IPS-NIHi7 (cell line): ENCODE data around the gene OR4C6.
A peak's percentile ranks its signal among the peaks of the same experiment; 100 is the strongest.

ENCODE experiments used
- DNase-seq: peaks from one replicate; pipeline ENCODE4 v3.0.0; 2012; ENCODE audit warnings: mixed read lengths; ENCODE audit errors: extremely low spot score

OR4C6 gene

DNA sequence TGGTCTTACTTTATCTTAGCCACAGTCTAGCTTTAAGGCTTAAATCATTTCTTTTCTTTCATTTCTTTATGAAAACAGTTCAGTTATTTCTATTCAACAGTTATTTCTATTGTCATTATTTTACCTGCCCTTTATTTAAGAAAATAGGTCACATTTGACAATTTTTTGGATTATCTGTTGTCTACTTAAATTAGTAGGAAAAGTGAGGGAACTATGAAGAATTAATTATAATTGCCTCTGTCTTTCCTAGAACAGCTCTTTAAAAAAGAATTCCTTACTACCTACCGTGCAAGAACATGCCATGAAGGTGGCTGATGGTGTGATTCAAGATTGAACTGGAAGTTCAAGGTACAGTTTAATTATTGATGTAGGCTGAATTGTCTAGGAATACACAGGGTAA, at the start of gene OR4C6:
Gene OR4C6, plus strand, starts transcription at position 301 of the 400 bp plus-strand sequence. CDS start 2,966 bp downstream, outside the sequence.
- DNase-seq = no peak

DNA sequence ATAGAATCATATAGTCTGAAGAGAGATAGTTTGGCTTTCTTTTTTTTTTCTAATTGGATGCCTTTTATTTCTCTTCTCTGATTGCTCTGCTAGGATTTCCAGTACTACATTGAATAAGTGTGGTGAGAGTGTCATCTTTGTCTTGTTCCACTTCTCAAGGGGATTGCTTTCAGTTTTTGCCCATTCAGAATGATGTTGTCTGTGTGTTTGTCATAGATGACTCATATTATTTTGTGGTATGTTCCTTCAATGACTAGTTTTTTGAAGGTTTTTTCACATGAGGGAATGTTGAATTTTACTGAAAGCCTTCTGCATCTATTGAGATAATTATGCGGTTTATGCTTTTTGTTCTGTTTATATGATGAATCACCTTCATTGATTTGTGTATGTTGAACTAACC, 37.5 kb upstream of the OR4C6 start:
- no peak for DNase-seq

DNA sequence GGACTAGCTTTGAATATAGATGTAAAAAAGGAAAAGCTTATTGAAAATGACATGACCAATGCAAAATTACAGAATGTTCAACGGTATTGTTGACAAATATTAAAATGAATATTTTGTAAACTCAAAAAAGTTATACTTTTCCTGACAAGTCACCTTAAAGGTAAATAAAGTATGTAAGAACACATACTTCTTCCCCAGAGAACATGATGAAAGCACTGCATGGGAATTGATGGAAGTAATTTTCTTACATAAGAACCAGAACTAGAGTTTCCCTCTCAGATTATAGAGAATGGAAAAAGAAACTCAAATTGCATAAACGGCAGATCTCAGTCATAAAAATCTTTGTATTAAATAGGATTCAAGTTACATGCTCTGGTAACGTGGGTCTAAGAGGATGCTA, 27.2 kb upstream of the OR4C6 start, which contains the start of gene OR4P4:
Gene OR4P4, plus strand, starts transcription at position 301 of the 400 bp plus-strand sequence.
- DNase-seq = no peak

DNA sequence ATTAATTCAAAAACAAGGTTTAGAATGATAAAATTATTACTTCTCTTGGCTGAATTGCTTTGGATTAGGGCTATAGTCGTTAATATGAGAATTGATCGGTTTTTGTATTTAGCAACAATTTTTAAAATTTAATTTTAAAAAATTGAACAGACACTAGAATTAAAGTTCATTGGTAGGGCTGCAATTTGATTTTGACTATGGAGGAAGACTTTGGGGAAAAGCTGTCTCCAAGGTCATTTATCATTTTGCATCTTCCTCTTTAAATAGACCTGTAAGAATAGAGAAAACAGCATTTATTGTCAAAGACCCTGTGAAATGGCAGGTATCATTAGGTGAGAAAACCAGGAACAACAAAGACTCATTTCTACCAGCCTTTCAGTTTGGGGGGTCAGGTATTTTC, 14.0 kb upstream of the OR4C6 start, which contains the start of gene OR4S2:
Gene OR4S2, plus strand, starts transcription at position 301 of the 400 bp plus-strand sequence. CDS start 2,577 bp downstream, outside the sequence.
- no peak for DNase-seq

DNA sequence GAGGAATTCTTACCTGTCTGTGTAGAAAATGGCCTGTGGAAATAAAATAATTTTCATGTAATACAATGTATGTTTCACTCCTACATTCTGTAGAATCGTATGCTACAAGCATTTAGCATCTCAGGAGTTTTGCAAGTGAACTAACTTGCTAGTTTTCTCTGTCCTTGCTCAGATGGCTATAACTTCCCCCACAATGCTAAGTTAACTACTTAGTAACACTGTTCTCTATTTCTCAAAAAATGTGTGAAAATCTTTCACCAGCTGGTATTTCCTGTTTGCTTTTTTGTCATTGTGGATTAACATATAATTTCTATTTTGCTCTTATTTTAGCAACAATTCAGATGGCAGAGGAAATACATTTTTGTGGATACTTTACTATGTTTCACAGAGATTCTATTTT, 9.4 kb upstream of the OR4C6 start:
- no peak for DNase-seq

DNA sequence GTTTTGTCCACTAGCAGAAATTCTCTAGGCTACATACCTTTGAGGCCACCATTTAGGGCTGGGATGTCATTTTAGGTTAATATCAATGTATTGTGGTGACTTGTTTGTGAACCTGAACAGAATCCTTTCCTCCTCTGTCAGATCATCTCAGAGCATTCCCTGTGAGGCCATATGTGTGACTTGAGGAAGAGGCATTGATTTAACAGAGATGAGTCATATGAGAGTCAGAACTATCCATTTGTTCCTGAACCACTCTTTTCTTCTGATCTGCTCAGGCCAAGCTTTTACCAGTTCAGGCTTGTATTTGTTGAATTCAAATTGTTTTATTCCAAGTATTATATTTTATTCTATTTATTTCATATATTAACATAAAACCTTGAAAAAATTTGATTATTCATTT, 6.9 kb upstream of the OR4C6 start:
- DNase-seq = no peak

DNA sequence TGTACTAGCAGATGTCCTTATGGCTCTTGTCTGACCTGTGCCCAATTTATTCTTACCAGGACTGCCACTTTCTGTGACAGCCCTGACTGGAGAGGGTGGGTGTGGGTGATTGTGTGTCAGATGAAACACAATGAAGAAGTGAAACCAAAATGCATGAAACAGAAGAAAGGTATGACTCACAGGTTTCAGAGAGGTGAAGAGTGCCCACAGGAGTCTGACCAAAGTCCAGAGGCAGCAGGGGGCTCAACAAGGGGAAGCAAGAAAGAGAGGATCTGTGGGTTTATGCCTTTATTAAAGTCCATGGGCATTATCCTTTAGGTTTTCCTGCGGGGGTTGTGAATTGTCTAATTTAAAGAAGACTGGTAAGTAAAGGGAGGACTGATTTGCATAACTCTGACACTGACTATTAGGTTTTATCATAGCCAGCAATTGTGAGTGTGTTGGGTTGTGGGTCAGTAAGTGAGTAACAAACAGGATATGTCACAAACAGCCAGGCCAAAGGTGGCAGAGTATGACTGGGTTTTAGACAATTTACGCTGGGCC, 3.9 kb upstream of the OR4C6 start:
- DNase-seq = no peak

DNA sequence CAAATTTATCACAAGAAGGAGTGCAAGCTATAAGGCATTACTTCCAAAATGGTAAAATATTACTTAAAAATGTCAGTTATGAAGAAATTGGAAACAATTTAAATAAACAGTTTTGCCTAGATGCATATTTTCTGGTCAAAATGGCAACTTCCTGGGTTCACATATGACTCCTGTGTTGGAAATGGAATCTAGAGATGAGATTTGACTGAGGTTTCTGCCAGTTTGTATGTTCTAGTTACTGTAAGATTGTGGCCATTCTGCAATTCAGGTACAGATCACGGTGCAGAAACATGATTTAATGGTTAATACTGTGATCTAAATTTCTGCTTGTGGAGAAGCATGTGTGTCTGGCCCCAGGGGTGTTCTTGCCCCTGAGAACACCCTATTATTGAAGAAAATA, 3.4 kb upstream of the OR4C6 start:
- no peak for DNase-seq

DNA sequence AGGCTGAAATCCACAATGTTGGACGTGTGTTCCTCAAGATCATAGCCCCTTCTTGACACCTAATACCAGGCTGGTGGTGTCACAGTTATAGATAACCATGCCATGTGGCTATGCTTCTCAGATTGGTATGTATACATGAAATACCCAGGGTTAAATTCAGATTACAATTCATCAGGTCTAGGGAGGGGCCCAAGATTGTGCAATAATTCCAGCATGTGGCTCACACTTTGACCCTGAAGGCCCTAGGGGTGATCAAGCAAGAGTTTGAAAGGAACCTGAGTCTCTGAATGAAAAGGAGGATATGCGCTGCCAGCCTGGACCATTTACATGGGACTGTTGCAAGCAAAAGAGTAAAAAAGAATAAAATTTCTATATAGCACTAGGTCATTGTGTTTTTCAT, 7.4 kb downstream of the OR4C6 start:
- no peak for DNase-seq

DNA sequence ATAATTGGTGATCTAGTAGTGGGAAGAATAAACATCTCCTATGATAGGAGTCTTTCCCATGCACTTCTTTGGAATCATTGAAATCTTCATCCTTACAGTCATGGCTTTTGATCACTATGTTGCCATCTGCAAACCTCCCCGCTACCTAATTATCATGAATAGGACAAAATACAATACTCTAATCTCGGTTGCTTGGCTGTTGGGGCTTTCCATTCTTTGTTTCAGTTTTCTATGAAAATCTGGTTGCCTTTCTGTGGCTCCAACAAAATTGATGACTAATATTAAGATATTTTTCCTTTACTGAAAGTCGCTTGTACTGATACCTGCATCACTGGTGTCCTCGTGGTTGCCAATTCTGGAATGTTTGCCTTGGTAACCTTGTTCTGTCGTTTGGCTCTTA, 11.9 kb downstream of the OR4C6 start:
- no peak for DNase-seq

DNA sequence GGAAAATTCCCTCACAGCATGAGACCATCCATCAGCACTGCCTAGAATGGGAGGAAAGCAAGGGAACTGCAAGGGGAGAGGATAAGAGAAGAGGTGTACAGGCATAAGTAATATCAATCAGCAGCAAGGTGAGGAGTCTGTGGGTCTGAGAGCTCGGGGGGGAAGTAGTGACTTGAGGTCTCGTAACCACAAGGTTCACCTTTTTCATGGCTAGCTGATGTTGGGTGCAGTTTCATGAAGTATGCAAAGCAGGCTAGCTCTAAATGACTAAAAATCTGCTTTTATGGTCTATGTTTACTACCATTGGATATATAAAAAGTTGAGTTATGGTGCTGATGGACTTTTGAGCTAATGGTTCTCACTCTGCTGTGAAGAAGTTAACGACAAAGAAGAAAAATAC, 35.8 kb downstream of the OR4C6 start:
- DNase-seq = no peak

DNA sequence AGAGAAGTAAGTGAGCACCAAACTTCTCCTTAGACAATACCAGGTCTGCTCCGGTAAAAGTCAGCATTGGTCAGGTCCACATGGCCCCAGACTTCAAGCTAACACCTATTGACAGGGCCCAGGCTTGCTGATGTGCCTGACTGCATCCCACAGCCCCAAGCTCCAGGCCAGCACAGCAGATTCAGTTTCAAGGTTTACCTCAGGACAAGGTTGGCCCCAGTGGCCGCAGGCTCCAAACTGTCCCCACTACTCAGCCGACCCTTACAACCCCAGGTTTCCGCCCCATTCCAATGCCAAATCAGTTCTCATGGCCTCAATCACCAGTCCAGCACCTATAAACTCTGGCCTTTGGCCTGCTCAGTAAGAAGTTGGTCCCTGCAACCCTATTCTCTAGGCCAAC, 39.4 kb downstream of the OR4C6 start:
- DNase-seq = no peak

DNA sequence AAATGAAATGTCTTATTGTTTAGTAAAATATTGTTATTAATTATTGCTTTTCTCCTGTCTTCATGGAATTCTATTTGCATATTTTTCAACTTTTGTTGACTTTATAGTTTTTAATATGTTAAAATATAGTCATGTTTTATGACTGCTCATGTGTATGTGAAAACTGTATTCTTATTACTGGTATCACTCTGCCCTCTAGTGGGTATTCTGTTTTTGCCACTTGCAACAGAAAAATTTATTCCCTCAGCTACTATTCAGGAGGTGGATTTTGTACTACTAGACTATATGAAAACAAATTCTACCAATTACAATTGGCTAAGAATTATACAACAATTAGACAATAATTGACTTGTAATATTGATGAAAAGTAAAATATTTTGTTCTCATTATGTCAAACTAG, 45.0 kb downstream of the OR4C6 start:
- DNase-seq = peak; percentile 5

DNA sequence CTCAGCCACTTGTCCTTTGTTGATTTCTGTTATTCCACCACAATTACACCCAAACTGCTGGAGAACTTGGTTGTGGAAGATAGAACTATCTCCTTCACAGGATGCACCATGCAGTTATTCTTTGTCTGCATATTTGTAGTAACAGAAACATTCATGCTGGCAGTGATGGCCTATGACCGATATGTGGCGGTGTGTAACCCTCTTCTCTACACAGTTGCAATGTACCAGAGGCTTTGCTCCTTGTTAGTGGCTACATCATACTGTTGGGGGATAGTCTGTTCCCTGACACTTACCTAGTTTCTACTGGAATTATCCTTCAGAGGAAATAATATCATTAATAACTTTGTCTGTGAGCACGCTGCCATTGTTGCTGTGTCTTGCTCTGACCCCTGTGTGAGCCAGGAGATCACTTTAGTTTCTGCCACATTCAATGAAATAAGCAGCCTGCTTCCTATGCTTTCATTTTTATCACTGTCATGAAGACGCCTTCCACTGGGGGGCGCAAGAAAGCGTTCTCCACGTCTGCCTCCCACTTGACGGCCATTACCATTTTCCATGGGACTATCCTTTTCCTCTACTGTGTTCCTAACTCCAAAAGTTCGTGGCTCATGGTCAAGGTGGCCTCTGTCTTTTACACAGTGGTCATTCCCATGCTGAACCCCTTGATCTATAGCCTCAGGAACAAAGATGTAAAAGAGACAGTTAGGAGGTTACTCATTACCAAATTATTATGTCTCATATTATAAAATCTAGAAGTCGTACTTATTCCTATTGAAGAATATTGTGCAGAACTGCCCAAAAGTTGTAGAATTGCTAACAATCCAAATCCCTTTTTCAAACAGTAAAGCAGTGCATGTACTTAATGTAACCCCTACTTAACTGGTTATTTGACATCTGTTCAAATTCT, 53.2 kb downstream of the OR4C6 start:
- no peak for DNase-seq
